ENCODE data around the gene RFX2.
"Not testable (repeated sequence)": the region's sequence is repeated elsewhere in the genome, so short reads cannot be mapped to it uniquely, and the experiment has no call there.

RFX2 gene

DNA sequence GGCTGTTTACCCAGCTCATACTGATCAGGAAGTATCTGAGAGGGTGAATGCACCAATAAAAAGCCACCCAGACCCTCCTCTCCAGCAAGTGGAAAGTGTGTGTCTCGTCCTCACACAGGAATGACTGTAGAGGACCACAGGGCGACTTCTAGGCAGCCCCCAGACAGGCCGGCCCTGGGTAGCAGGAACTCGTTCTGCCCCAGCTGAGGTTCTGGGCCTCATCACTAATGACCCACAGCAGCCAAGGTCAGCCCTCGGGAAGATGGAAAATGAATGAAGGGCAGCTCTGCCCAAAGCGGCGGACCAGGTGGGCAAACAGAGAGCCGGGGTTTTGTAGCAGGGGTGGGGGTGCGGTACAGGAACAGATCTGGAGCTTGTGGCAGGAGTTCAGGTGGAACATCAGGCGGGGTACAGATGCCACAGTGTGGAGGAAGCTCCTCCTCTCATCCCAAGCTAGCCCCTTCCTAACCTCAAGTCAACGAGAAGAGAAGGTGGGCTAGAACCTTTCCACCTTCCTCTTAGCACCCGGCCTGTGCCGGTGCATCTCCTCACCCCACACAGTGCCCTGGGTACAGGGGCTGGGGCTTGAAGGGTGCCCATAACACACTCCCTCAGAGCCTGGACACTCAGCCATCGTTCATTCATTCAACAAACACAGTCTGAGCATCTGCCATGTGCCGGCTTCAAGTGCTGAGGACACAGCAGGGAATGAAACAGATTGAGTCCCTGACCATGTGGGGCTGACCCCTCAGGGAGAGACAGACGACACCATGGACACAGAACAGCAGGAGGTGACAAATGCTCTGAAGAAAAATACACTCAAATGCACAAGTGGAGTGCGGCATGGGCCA, 36.2 kb downstream of the RFX2 start:
- no peak for DNase-seq

DNA sequence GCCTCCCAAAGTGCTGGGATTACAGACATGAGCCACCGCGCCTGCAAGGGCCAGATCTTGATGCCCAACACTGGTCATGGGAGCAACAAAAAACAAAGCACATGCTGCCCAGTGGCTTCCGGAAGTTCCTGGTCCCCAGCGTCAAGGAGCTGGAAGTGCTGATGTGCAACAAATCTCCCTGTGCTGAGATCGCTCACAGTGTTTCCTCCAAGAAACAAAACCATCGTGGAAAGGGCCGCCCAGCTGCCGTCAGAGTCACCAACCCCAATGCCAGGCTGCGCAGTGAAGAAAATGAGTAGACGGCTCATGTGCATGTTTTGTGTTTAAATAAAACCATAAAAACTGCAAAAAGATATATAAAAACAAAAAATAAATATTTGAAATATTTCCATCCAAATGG, 37.1 kb downstream of the RFX2 start:
- DNase-seq = not testable (repeated sequence)

DNA sequence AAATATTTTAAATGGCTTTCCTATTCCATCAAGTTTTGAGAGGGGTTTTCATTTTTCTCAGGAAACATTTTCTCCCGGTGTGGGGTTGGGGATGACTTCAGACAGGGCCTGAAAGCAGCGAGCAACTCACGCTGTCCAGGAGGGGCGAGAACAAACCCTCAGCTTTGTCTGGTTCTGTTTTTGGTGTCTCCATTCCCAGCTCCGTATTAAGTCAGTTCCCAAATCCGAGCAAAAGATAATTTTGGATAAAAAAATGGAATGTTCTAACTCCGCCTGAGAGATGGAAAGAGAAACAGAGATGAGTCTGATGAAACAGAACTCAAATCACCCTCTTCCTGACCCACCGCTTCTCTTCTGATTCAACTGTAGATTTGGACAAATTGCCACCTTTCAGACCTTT, 38.4 kb downstream of the RFX2 start:
- no peak for DNase-seq

DNA sequence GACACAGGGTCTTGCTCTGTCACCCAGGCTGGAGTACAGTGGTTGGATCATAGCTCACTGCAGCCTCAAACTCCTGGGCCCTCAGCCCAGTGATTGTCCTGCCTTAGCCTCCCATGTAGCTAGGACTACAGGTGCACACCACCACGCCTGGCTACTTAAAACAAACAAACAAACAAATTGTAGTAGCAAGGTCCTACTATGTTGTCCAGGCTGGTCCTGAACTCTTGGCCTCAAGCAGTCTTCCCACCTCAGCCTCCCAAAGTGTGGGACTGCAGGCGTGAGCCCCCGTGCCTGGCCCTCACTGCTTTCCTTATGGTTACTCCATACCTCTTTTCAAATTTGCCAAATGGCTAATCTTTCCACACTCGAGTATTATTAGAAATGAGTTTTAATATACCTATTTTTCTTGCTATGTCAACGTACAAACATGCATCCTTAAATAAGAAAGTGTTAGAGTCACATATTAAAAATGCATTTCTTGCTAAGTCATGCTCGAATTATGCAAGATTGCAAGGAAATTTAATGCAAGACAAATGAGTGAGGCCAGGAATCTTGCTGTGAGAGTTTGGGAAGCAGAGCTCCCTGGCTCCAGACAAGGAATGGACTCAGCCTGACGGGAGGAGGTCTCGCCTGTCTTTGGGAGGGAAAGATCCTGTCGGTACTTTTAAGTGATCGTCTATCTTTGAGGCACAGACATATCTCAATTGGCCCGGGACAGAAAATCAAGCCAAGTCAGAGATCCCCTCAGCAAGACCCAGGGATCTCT, 39.4 kb downstream of the RFX2 start:
- no peak for DNase-seq

DNA sequence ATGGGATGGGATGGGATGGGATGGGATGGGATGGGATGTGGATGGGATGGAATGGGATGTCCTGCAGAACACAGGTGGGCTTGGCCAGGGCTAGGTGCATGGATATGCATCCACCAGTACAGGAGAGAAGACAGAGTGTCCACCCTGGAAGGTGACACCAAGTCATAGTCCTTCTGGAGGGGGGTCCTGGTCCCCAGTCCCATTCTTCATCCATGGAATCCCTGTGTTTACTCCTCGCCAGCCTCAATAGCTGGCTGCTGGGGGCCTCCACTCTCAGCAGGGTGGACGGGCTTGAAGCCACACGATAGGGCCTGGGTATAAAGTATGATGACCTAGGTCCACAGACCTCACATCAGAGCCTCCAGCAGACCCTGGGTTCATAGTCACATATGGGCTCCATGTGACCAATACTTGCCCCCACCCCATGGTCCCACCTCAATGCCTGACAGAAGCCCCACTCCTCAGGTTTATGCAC, 40.1 kb downstream of the RFX2 start:
- no peak for DNase-seq

DNA sequence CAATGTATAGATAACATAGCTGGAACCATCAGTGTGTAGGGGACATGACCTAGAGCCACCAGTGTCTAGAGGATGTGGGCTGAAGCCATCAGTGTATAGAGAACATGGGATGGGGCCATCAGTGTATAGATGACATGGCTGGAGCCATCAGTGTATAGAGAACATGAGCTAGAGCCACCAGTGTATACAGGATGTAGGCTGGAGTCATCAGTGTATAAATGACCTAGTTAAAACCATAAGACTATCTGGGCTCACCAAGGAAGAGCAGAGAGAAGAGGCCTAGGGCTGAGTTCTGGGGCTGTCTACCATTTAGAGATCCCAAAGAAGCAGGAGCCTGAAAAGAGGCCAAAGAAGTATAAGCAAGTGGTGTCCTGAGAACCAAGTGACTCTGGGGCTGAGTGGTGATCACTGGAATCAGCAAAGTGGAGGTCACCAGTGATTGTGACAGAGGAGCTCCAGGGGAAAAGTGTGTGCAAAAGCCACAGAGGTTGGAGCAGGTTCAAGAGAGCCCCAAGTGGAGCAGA, 41.0 kb downstream of the RFX2 start:
- DNase-seq = peak; percentile 27

DNA sequence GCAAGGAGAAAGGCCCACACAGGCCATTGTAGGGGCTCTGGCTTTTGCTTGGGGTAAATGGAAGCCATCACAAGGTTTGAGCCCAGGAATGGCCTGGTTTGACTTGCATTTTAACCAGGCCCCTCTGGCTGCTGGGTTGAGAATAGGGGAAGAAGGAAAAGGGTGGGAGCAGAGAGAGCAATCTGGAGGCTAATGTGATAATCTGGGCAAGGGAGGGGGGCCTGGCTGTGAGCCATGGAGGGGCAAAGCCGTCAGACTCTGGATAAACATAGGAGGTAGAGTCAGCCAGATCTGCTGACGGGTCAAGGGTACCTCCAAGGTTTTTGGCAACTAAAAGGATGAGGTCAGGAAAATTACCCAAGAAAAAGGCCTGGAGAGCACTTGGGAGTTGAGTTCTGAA, 41.6 kb downstream of the RFX2 start:
- no peak for DNase-seq

DNA sequence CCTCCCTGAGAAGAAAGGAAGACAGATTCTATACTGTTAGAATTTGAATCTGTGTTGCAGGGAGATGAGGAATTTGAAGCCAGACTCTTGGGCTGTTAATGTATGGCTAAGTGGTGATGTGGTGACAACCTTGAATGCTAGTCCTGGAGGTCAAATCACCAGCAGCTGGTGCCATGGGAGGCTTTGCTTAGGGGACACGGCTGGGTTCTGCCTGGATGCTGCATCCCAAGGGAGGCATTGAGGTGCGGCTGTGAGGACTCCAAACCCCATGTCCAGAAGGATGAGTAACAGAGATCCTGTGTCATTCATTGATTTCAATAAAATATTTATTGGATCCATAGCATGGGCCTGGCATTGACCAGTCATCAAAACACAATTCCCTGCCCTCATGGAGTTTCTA, 42.3 kb downstream of the RFX2 start:
- no peak for DNase-seq

DNA sequence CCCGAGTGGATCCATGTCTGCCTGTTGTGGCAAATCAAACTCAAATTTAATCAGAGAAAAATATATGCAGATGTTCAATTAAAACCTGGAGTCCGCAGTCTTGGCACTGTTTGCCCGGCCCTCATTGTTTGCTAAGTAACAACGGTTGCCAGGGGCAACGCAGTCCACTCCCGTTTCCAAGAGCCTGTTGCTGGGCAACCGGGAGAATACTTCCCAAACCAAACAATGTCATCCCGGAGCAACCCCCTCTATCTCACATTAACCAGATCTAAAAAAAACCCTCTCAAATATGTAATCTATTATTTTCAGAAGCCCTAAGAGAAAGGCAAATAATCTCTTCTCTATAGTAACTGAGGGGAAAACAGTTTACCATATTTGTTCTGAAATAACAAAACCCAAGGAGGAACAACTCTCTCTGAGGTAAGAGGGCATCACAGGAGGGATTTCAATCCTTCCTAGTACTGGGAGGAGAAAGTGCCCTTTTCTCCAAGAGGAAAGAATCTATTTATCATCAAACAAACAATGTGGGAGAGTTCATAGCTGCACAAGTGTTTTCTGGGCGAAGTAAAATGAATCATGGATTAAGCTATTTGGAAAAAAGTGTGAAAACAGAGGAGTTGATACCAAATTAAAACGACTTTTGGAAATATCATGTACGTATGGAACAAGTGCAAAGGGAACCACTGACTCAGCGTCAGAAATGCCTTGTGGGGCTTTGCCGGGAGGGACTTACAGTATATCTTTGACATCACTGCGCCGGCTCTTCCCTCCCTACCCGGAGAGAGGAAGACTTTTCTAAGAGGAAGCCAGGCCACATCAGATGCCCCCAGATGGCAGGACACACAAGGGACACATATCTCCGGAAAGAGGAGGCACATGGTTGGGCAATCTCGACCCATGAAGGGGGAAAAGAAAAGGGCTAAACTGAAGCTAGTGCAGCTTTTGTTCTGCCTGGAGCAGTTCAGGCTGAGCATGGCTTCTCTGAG, 43.3 kb downstream of the RFX2 start:
- peak; percentile 94 for DNase-seq

DNA sequence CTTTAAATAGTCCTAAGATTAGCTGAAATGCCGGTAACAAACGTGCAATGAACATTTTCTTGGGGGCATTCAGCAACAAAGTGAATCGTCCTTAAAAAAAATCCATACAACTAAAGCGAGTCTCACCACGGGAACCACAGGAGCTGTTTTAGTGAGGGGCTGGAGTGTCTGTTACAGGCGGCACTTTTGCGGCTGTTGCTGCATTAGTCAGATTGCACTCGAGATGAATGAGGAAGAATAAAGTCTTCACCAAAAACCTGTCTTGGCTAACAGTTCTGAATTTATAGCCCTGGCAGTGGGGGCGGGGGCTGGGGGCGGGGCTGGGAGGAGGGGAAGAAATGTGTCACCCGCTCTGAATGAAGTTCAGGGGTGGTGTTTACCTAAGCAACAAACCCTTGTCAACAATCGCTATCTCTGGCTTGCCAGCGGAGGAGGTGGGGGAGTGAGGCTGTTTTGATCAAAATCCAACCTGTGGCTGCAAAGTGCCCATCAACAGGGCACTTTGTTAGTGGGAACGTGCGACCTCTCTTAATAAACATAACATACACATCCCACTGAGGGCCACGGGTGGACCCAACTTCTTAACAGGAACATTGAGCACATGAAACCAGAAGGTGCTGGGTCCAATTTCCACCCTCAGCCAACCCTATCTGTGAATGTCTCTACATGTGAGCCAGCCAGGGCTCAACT, 44.5 kb downstream of the RFX2 start:
- peak; percentile 86 for DNase-seq

DNA sequence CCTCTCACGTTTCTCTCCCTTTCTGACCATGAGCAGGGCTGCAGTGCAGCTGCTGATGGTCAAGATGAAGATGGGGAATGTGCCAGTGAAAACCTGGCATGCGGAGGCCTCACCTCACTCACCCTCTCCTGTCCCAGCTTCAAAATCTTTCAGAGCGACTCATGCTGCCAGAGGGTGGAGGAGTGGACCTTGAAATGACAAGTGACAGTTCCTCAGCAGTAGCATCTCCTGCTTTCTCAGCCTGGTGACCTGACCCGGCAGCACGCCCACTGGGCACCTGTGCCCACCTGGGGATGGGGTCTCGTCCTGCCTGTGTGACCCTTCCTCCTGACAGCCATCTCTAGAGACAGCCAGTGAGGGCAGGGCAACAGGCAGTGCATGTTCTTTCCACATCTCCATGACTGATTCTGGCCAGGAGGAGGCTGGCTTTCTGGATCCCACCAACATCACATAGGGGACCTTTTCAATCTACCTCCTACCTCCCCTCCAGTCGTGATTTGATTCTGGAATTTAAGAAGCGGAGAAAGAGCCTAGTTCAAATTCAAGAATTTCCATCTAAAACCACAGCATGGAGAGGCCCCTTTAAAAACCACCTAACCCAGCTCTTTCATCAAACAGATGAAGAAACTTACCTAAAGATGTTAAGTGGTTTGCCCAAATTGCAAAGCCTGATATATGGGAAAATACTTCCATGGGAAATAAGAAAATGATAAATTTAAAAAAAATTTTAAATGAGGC, 45.8 kb downstream of the RFX2 start:
- no peak for DNase-seq

DNA sequence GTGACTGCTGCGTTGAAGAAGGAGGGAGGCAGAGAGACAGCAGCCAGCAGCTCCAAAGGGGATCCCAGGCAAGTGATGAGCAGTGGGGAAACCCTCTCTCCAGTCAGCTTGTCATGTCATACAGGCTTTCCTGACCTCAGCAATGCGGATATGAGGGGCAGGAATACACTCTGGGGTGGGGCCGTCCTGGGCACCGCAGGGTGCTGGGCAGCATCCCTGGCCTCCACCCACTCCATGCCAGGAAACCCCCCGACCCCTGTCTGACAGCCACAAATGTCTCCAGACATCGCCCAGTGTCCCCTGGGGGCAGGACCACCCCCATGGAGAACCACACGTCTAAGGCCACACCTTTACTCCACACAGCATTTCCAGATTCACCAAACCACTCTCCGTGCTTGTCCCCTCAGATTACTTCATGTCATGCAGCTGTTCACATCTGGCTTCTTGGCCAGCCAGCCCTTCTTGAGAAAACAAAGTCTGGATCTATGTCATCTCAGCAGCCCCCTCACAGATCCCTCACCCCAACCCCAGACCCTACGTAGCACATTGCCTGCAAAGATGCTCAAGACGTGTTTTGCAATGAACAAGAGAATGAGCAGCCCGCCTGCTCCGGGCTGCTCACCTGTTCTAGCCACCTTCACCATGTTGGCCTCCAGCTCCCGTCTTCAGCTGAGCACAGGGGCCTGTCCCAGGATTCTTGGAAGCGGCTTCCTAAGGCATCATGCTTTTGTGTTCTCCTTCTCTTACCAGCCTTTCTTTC, 46.5 kb downstream of the RFX2 start:
- no peak for DNase-seq

DNA sequence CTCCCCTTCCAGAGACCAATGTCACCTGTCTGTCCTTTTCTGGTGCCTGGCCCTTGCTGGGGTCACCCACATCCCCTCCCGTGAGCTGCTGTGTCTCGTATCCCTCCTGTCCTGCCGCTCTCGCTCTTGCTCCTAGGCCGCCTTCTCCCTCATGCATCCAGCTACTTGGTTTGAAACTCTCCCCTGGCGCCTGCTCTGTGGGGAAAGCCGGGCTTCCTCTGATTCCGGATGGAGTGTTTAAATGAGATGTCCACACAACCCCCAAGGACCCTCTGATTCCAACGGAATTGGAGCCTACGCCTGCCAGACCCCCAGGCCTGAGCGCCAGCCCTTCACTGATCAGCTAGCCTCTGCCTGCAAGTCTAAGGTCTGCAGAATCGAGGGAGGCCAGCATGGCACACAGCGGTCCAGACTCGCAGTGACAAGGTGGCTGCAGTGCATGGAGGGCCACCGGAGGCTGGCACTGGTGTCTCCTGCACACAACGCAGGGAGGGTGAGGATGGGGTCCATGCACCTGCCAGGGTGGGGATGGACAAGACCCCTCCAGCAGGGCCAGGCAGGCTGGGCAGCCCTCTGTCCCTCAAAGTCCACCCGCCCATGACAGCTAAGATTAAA, 47.2 kb downstream of the RFX2 start:
- no peak for DNase-seq

DNA sequence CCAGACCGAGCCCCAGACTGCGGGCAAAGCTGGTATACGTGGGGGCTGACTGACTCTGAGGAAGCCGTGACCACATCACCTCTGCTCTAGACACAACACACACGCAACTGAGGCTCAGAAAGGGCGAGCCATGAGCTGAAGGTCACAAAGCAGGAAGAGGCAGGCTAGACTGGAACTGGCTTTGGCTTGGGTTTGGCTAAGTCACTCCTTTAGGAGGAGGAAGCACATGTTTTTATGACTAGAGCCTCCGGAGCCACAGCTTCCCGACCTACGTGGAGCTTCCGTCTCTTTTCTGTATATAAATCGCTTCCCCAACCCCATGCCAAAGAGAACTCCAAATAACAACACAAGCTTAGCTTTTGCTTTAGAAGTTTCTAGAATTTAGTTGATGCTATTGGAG, 48.0 kb downstream of the RFX2 start:
- peak; percentile 94 for DNase-seq

DNA sequence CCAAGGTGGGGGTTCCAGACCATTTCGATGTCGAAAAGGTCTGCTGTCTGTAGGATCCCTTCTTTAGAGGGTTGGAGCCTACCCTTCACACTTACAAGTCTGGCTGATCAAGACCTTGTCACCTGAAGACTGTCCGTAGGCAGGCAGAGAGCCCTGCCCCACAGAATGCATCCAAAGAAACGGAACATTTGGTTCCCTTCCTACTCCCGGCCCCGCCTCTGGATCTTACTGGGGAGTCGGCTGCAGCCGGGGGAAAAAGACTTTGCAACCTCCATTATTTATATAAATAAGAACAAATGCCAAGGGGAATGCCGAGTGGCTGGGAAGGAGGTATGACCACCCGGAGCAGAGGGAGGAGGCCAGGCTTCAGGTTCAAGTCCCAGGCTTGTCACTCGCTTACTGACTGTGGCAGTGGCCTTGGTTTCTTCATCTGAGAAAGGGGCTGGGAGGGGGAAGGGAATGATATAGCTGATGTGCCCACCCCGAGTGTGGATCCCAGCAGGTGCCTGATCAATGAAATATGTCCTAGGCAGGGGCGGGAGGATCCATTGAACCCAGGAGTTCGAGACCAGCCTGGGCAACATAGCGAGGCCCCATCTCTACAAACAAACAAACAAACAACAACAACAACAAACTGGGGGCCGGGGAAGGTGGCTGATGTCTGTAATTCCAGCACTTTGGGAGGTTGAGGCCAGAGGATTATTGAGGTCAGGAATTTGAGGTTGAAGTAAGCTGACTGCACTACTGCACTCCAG, 48.7 kb downstream of the RFX2 start:
- no peak for DNase-seq

DNA sequence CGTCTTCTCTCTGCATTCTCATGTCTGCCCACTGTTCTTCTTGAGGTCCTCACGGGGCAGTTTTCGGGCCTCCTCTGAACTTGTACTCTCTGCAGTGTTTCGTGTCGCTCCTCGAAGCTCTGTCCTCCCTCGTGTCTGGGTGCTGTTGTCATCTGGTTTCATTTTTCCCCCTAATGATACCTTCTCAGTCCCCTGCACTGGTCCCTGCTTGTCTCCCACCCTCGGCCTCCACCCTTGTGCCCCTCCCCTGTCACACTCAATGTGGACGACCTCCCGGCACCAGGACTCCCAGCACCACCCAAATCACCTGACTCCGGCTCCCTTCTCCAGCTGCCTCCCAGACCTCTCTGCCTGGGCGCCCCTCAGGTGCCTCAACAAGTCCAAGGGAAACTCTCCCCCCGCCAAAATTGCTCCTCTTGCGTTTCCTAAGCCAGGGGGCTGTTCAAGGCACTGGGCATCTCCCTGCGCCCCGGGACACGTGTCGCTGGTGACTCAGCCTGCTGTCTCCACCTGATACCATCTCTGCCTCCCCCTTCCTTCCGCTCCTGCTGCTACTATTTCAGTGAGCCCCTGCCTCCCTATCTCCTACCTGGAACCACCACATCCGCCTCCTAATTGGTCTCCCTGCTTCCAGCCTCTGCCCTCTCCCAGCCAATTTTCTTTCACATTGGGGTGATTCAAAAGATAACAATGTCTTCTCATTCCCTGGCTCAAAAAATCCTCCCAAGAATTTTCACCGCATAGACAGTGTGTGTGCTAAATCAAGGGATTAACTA, 49.5 kb downstream of the RFX2 start:
- DNase-seq = no peak

DNA sequence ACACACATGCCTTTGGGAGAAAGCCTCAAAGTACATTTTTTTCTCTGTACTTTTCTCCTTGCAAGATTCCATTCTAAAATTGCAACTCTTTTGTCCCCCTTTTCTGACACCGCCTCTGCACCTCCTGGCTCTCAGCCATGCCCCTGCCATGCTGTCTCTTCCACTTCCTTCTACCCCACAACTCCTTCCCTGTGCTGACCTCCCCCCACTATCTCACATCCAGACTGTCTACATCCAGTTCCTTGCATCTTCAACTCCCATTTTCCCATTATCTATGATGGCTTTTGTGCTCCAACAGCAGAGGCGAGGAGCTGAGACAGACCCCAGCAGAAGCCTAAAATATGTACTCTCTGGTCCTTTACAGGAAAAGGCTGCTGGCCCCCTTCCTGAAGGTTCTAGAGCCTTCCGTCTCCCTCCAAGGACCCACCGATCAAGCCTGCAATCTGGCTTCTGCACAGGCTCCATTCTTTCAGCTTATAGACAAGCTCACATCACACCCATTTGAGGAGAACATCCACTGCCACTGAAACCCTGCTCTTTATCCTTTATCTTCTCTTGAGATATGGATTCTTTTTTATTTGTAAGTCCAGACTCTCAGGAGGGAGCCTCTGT, 50.2 kb downstream of the RFX2 start:
- no peak for DNase-seq

DNA sequence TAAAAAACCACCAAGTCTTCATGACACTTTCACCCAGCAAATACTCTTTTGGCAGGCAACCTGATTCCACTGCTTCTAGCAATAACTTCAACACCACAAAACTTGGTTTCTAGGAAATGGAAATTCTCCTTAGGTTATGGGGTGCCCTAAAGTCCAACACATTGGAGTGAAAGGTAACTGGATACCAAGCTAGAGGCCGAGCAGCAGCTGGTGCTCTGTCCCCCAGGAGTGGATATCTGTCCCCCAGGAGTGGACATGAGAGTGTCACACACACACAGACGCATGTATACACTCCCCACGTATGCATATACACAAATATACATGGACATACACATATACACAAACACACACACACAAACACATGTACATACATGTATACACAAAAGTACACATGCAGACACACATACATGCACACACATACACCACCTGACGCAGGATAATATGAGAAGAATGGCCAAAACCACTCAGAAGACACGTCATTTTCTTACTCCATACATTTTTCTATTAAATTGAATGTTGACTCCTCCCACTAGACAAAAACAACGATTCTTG, 50.8 kb downstream of the RFX2 start:
- no peak for DNase-seq
